Right lobe of liver (tissue), 6 donors: ENCODE data around the gene ARHGAP8. TPM values are rescaled to one million over a fixed set of nuclear protein-coding genes. Genes with fewer than 3 reads are reported as not detected.

Source experiments
- ATAC-seq, 4 donors: fragments of 200-7000 bp; cut with Tn5 transposase; one replicate each; pipeline ENCODE4 v1.9.1; 2020; ENCODE audit warnings: mild to moderate bottlenecking in 4 of 4, moderate library complexity in 4 of 4
- DNase-seq, 3 donors: peaks; one replicate each; pipeline ENCODE4 v3.0.0-alpha.2; 2020
- H3K27ac ChIP-seq, 3 donors: fragments of 200-600 bp; one replicate each; pipeline ENCODE4 v1.8.0; 2022
- H3K27me3 ChIP-seq, 2 donors: fragments of 200-600 bp; one replicate each; pipeline ENCODE4 v1.8.0; 2022
- H3K36me3 ChIP-seq, 4 donors: fragments of 200-600 bp; sonication (generic) in 1 of 4; one replicate each; pipeline versions ENCODE4 v1.5.1 to v1.8.0; 2017 to 2022; ENCODE audit warnings: control low read depth in 1 of 4
- H3K4me1 ChIP-seq, 4 donors: fragments of 200-600 bp; sonication (generic) in 1 of 4; one replicate each; pipeline versions ENCODE4 v1.5.1 to v1.8.0; 2017 to 2022; ENCODE audit warnings: control low read depth in 1 of 4
- H3K4me3 ChIP-seq, 3 donors: fragments of 200-600 bp; one replicate each; pipeline ENCODE4 v1.8.0; 2022
- H3K9me3 ChIP-seq, 4 donors: fragments of 200-600 bp; sonication (generic) in 1 of 4; one replicate each; pipeline versions ENCODE4 v1.5.1 to v1.8.0; 2017 to 2022; ENCODE audit warnings: control low read depth in 1 of 4
- CTCF ChIP-seq, 4 donors: fragments of 200-600 bp in 3 of 4; fragments of 450-650 bp in 1 of 4; IDR thresholded peaks; one replicate each; pipeline versions ENCODE4 v1.5.1 to v1.8.0; 2016 to 2022; ENCODE audit warnings: antibody characterized with exemption in 4 of 4, mild to moderate bottlenecking in 2 of 4
- POLR2A ChIP-seq: fragments of 450-650 bp; IDR thresholded peaks from one replicate; pipeline ENCODE4 v1.6.1; 2017; ENCODE audit warnings: antibody characterized with exemption, mild to moderate bottlenecking
- WGBS: methylation state at CpG from one replicate; pipeline ENCODE4 v1.1.6; 2018; ENCODE audit warnings: low coverage, low lambda C conversion rate; ENCODE audit not compliant: insufficient coverage; ENCODE audit errors: missing lambda C conversion rate; 5-methylcytosine and 5-hydroxymethylcytosine counted together
- intact Hi-C, 2 donors: fragments of 100-400 bp; cut with DNase I; formaldehyde crosslinking; loops; one replicate each; pipeline versions ENCODE4 v1.11.2 to v1.14.1; 2022
- total RNA-seq, 6 experiments: library from RNA; depleted of rRNA in 2 of 6; stranded (reverse); fragments of >200 nt in 2 of 6; fragmentation: NEBNext Ultra II Directional in 3 of 6; extraction: Animal tissue kit (Norgen Biotek cat#: 25700) in 3 of 6; gene quantifications; one replicate each; pipeline versions ENCODE4 v1.1.0 to v1.2.4, GENCODE V29; 2016 to 2023
- donor health status: DM: no; HTN: yes; CAD: no.
- donor health status: DM: no; HTN: no; CAD: no.
- donor health status: DM: no; HTN: no; CAD: no.
- donor health status: DM: no; HTN: yes; CAD: no.
- donor health status: DM: no; HTN: yes; CAD: no.

ARHGAP8 gene
- total RNA-seq, 6 experiments from 2014 or later, result 0.49 to 1.0 (median 0.61) TPM; not detected in 1

- no peak for ATAC-seq
- Histone ChIP-seq H3K4me3 (no peak overlapping the region), H3K27me3 (no peaks in the 10 kb centered on the region), H3K27ac (no peak overlapping the region), H3K9me3 (no peaks in the 10 kb centered on the region), H3K4me1 (peaks cover 0 to 31% (median 11%) of the 10 kb centered on the region in 4 donors), H3K36me3 (no peaks in the 10 kb centered on the region)
- TF ChIP-seq POLR2A (no peak), CTCF (IDR thresholded peaks at IDR 0.05) (no peak)
- intact Hi-C loops, result no loop called here
- no peak for DNase-seq
- 75% methylated on average over 4 of the region's 8 CpGs for WGBS
Observed at GRCh38 chr22:44706488-44706887, 45.9 kb upstream of the ARHGAP8 start.

- intact Hi-C loops, result no loop called here
- Histone ChIP-seq H3K27me3 (no peaks in the 10 kb centered on the region), H3K4me1 (peaks cover 0 to 35% (median 11%) of the 10 kb centered on the region in 4 donors), H3K36me3 (no peaks in the 10 kb centered on the region), H3K27ac (no peak overlapping the region), H3K4me3 (no peak overlapping the region), H3K9me3 (no peaks in the 10 kb centered on the region)
- TF ChIP-seq POLR2A (no peak), CTCF (IDR thresholded peaks at IDR 0.05) (no peak)
- DNase-seq, result no peak
- WGBS, result 60% methylated on average over 1 of the region's 10 CpGs
- no peak for ATAC-seq
Observed at GRCh38 chr22:44707178-44707577, 45.2 kb upstream of the ARHGAP8 start.

GRCh38 chr22:44707752-44708151, 44.6 kb upstream of the ARHGAP8 start:
- Histone ChIP-seq H3K4me3 (no peak overlapping the region), H3K9me3 (no peaks in the 10 kb centered on the region), H3K4me1 (peaks cover 0 to 37% (median 11%) of the 10 kb centered on the region in 4 donors), H3K27me3 (no peaks in the 10 kb centered on the region), H3K36me3 (no peaks in the 10 kb centered on the region), H3K27ac (no peak overlapping the region)
- no peak for TF ChIP-seq CTCF (IDR thresholded peaks at IDR 0.05)
- TF ChIP-seq POLR2A, result no peak
- intact Hi-C loops, result no loop called here
- DNase-seq (no peak), ATAC-seq (no peak)
- 91% methylated on average over 5 of the region's 11 CpGs for WGBS

- TF ChIP-seq POLR2A (no peak), CTCF (IDR thresholded peaks at IDR 0.05) (no peak)
- no CpG with 5 or more reads among the region's 12 CpGs for WGBS
- Histone ChIP-seq H3K27me3 (no peaks in the 10 kb centered on the region), H3K4me1 (peaks cover 0 to 52% (median 16%) of the 10 kb centered on the region in 4 donors), H3K27ac (no peak overlapping the region), H3K4me3 (no peak overlapping the region), H3K9me3 (no peaks in the 10 kb centered on the region), H3K36me3 (no peaks in the 10 kb centered on the region)
- no peak for ATAC-seq
- intact Hi-C loops, result no loop called here
- no peak for DNase-seq
Observed at GRCh38 chr22:44709881-44710392, 42.4 kb upstream of the ARHGAP8 start.
